Left forelimb (tissue), 1 donor: Measurements from ENCODE around the gene UROC1.

Experiments
- DNase-seq: peaks from one replicate; pipeline ENCODE4 v3.0.0-alpha.2; 2018; ENCODE audit warnings: low spot score

Gene UROC1

DNA sequence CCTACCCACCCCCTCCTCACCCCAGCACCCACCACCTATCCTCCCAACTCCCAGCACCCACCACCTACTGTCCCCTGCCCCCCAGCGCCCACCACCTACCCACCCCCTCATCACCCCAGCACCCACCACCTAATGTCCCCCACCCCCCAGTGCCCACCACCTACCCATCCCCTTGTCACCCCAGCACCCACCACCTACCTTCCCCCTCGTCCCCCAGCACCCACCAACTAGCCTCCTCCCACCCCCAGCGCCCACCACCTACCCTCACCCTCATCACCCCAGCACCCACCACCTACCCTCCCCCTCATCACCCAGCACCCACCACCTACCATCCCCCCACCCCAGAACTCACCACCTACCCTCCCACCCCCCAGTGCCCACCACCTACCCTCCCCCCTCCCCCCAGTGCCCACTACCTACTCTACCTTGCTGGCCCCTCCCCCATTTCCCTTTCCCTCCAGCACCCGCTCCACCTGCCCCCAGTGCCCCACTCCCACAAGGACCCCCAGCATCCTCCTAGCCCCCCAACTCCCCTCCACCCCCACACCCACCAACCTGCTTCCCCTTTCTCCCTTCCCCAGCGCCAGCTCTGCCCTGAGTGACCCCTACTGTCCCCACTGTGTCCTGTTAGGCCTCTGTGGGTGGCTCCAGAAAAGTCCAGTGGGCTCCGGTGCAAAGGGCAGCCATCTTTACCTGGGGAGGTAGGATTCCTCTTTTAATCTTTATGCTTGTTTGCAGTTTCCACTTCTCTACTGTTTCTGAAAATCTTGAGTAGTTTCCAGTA is 1.2 kb downstream of the UROC1 start:
- DNase-seq = no peak

GRCh38 chr3:126515066-126515706 is 2.4 kb downstream of the UROC1 start:
- DNase-seq = no peak

DNA sequence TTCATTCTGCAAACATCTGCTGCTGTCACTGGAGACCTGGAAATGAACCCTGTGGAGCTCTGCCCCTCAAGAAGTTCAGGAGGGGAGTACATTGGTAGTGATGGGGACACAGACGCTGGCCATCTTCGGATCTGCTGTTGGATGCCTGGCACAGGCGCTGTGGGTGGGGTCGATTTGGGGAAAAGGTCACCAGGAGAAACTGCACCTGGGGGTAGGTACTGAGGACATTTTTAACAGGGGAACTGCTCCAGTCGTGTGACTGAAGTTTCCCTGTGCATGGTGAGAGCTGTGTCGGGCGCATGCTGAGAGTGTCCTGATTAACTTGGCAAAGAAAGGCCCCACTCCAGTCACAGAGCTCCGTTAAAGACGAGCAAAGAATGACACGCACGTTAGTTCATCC is 3.4 kb downstream of the UROC1 start:
- DNase-seq = no peak

GRCh38 chr3:126512916-126513650 is 4.5 kb downstream of the UROC1 start:
- no peak for DNase-seq

DNA sequence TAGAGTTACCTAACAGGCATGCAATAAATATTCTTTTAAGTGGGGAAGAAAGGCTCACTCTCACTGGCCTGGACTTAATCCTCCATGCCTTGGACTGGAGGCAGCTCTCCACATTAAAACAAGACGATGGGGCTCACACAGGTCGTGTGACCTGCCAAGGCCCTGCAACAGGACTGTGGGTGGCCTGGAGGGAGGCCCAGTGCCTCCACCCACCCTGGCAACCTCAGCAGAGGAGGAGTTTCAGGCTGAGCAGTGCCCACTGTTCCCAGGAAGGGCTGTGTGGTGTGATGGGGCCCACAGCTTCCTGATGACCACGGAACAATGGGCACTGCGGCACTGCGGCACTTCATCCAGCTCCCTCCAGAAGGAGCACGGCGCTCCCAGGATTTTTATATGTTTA is 5.5 kb downstream of the UROC1 start:
- no peak for DNase-seq

GRCh38 chr3:126511291-126511690 is 6.3 kb downstream of the UROC1 start:
- DNase-seq = no peak

- DNase-seq = no peak
Measured at GRCh38 chr3:126510308-126510910, 7.2 kb downstream of the UROC1 start.

DNA sequence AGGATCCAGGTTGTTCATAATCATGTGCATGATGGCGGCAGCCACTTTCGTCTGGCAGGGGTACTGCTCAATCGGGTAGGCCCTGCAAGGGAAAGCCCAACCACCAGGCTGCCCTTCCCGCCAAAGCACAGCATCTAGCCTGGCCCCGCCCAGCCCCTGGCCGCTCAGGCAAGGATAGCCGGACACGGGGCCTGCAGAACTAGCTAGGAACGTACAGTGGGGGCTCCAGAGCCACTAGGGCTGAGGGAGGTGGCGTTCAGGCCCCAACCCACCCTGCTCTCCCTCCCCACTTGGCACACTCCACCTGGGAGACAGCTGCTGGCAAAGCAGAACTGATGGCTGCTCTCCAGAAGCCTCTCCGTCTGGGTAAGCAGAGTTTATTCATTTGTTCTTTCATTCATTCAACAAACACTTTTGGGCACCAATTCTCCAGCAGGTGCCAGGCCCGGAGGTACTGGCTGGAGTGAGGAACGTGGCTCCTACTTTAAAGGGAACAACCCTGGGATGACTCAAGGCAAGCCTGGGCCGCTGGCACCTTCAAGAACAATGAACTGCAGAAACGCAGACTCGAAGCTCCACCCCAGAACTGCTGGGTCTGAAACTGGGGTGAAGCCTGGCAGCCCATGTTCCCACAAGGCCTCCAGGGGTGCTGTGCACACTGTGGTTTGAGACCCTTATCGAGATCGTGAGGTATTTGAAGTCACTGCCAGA is 7.8 kb downstream of the UROC1 start:
- no peak for DNase-seq

DNA sequence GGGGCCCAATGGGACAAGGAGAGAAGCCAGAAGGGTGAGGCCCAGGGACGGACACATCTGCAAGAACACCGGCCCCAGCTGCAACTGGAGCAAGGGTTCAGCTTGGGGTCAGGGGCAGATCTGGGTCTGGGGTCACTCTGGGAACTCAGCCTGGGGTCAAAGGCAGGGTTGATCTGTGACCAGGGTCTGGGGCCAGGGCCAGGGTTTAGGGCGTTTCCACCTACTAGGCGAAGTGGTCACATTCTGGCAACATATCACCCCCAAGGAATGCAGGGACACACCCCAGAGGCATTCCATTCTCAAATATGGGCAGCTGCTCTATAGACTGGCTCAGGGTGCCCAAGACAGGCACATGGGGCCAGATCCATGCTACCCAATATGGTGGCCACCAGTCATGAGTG is 9.0 kb downstream of the UROC1 start:
- DNase-seq = no peak

DNA sequence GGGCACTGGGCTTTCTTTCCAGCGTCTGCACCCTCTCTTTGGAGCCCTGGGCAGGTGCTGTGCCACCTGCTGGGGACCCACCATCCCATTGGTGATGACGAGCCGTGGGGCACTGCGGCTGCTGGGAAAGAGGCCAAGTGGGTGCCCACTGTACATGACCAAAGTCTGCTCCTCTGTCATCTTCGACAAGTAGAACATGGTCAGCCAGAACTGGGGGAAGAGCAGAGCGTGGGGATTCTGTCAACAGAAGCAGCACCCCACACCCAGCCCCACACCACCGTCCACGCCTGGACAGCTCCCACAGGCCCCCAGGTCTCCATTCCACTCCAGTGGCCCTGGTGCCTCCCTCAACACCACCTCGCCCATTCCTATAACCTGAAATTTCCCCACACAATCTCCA is 9.7 kb downstream of the UROC1 start:
- DNase-seq = no peak

DNA sequence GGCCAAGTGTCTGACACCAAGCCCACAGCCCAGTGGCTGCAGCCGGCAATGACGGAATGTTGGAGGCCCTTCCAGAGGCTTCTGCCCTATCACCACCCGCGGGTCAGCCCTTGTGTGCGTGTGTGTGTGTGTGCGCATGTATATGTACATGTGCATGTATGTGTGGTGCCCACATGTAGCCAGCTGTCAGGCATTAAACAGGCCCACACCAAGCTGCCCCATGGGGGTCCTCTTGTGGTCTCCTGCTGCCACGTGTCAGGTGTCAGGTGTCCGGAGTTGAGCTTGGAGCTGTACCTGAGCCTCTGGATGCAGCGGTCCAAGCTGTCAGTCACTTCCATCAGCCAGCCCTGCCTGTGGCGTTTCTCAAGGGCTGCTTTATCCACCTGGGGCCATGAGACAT is 13.9 kb downstream of the UROC1 start:
- no peak for DNase-seq

DNA sequence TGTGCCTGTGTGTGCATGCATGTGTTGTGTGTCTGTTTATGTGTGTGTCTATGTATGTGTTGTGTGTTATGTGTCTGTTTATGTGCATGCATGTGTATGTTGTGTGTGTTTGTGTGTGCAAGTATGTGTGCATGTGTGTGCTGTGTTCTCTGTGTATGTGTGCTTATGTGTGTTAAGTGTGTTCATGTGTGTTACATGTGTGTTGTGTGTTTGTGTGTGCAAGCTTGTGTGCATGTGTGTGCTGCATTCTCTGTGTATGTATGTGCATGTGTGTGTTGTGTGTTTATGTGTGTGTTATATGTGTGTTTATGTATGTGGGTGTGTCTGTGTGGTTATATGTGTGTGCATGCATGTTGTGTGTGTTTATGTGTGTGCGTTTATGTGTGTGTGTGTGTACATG is 14.9 kb downstream of the UROC1 start:
- DNase-seq = no peak

DNA sequence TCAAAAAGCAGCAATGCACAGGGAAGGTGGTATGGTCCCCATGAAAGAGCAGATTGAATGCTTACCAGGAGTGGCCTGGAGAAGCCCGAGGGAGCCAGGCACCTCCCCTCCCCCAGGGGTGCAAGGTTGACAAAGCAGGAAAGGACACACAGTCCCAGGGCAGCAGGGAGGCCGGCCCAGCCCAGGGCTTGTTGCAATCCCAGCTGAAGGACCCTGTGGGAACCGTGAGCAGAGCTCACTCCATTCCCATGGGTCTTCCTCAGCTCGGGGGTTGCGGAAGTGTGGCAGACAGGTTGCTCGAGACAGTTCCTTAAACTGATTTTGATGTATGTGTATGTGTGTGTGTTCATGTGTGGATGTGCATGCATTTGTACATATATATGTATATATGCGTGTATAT is 15.8 kb downstream of the UROC1 start:
- DNase-seq = no peak

DNA sequence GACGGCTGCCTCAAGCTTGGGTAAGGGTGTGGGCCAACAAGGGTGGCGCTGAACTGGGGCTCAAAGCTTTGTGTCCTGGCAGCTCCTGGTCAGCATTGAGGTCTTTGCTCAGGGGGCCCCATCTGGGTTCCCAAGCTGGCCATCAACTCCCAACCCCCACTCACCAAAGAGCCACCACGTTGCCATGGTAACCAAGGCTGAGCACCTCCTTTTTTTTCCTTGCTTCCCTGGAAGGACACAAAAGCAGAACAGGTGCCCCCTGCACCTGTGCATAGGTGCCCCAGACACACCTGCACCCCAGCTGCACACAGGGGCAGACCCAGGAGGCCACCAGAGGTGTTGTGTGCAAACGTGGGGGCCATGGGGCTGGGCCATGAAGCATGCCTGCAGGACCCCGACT is 16.5 kb downstream of the UROC1 start:
- no peak for DNase-seq

GRCh38 chr3:126500016-126500415 is 17.6 kb downstream of the UROC1 start:
- no peak for DNase-seq

- no peak for DNase-seq
Measured at GRCh38 chr3:126499401-126499800, 18.2 kb downstream of the UROC1 start.

- DNase-seq = no peak
Measured at GRCh38 chr3:126498929-126499328, 18.6 kb downstream of the UROC1 start.

- DNase-seq = no peak
Measured at GRCh38 chr3:126498461-126498860, 19.1 kb downstream of the UROC1 start.

DNA sequence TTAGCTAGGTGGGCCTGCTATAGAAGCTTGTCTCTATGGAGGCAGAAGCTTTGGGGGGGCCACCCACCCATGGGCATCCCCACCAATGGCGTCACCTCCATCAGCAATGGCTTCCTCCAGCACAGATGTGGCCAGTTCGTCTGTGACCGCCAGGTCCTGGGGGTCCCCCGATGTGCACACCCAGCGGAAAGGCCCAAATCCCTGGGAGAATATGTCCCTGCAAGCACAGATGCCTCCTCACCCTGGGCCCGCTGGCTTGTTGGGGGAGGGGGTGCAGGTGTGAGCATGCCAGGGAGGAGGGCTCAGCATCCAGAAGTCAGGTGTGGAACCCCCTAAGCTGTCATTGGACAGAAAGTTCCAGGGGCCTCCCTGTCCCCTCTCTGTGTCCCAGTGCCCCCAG is 19.6 kb downstream of the UROC1 start:
- no peak for DNase-seq

- no peak for DNase-seq
Measured at GRCh38 chr3:126496894-126497850, 20.4 kb downstream of the UROC1 start.

DNA sequence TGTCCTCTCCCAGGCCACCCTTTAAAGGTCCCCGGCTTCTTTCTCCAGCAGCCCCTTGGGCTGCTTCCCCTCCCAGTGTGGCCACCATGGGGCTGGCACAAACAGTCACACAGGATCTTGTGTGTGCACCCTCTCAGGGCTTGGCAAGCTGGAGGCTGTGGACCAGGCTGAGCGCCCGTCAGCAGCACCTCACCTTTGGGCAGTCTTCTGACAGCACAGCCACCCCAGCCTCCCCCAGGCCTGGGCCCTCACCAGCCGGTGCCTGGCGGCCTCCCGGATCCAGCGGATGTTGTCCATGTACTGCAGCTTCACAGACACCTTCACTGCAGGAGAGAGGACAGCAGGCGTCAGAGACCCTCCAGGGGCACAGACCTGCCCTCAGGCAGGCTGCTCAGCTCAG is 21.8 kb downstream of the UROC1 start:
- DNase-seq = no peak
